SK-N-SH treated with all-trans-retinoic acid at 6 μM for 48 hours (cell line): Measurements from ENCODE around the gene MTCH2.

Experiments used
- ARNTL ChIP-seq: fragments of 450-650 bp; formaldehyde crosslinking; IDR thresholded peaks from 2 replicates; pipeline ENCODE4 v1.5.0; 2020; ENCODE audit warnings: low read depth, mild to moderate bottlenecking, moderate library complexity, borderline replicate concordance
- PATZ1 ChIP-seq: fragments of 250-450 bp; sonication (Bioruptor Pico); IDR thresholded peaks from 2 replicates; pipeline ENCODE4 v1.8.0; 2020; ENCODE audit warnings: mild to moderate bottlenecking, moderate library complexity, borderline replicate concordance
- ZFP30 ChIP-seq: fragments of 450-650 bp; formaldehyde crosslinking; IDR thresholded peaks from 2 replicates; pipeline ENCODE4 v1.5.0; 2022; ENCODE audit warnings: mild to moderate bottlenecking, moderate library complexity

GRCh38 chr11:47668665-47669064 lies 26.3 kb upstream of the MTCH2 start:
- TF ChIP-seq ZFP30 = no peak
- TF ChIP-seq ARNTL (CRISPR knock-in tag) = no peak
- no peak for TF ChIP-seq PATZ1 (CRISPR knock-in tag)
